Body of pancreas (tissue), 4 donors: ENCODE measurements around the gene BACH1. TPM values are rescaled to one million over a fixed set of nuclear protein-coding genes. Genes with fewer than 3 reads are reported as not detected.

ENCODE experiments used
- ATAC-seq: fragments of 150-250 bp; one replicate; pipeline ENCODE4 v1.9.1; 2016
- DNase-seq, 4 donors: peaks; one replicate each; pipeline ENCODE4 v3.0.0-alpha.2; 2019
- H3K27ac ChIP-seq, 4 donors: fragments of 200-600 bp; sonication (generic); 1 replicate in 3 of 4; 2 replicates in 1 of 4; pipeline versions ENCODE4 v1.5.1 to v1.6.1; 2016 to 2019; ENCODE audit warnings: mild to moderate bottlenecking in 1 of 4, mixed read lengths in 1 of 4, moderate library complexity in 1 of 4
- H3K27me3 ChIP-seq, 2 donors: fragments of 200-600 bp; sonication (generic); one replicate each; pipeline ENCODE4 v1.6.0; 2016; ENCODE audit warnings: mild to moderate bottlenecking in 1 of 2
- H3K36me3 ChIP-seq, 2 donors: fragments of 200-600 bp; sonication (generic); replicated peaks in 1 of 2; 2 replicates each; pipeline ENCODE4 v1.5.1; 2016; ENCODE audit warnings: low read depth in 2 of 2; ENCODE audit not compliant: insufficient read depth in 1 of 2
- H3K4me1 ChIP-seq: fragments of 200-600 bp; sonication (generic); one replicate; pipeline ENCODE4 v1.6.0; 2016
- H3K4me3 ChIP-seq, 2 donors: fragments of 200-600 bp; sonication (generic); 1 replicate in 1 of 2; 2 replicates in 1 of 2; pipeline ENCODE4 v1.5.1; 2016 to 2019
- H3K9me3 ChIP-seq, 3 donors: fragments of 200-600 bp; sonication (generic); 1 replicate in 2 of 3; 2 replicates in 1 of 3; pipeline ENCODE4 v1.5.1; 2016
- CTCF ChIP-seq, 7 experiments: fragments of 450-650 bp in 4 of 7; fragments of 200-600 bp in 3 of 7; sonication (generic) in 3 of 7; IDR thresholded peaks; one replicate each; pipeline ENCODE4 v1.5.1; 2016 to 2019; ENCODE audit warnings: antibody characterized with exemption in 7 of 7
- POLR2A ChIP-seq, 3 donors: fragments of 450-650 bp; IDR thresholded peaks; one replicate each; pipeline ENCODE4 v1.6.1; 2016; ENCODE audit warnings: antibody characterized with exemption in 3 of 3, mild to moderate bottlenecking in 2 of 3
- WGBS, 2 donors: methylation state at CpG; one replicate each; pipeline ENCODE4 v1.1.5; 2017; 5-methylcytosine and 5-hydroxymethylcytosine counted together
- intact Hi-C: fragments of 100-400 bp; cut with DNase I; formaldehyde crosslinking; loops from one replicate; pipeline ENCODE4 v1.15.1; 2023
- total RNA-seq, 2 donors: library from RNA; depleted of rRNA; stranded (reverse); fragments of >200 nt; gene quantifications; one replicate each; pipeline ENCODE4 v1.1.0, GENCODE V29; 2016

BACH1 gene
- total RNA-seq, 2 donors from 2014 or later, result 28.5 to 29.7 TPM

GRCh38 chr21:29378832-29379231, 80.1 kb downstream of the BACH1 start:
- no peak overlapping the region for H3K4me3 ChIP-seq
- ATAC-seq, result no peak
- WGBS, 2 donors, result 68 to 70% methylated on average over 4 of the region's 4 CpGs
- H3K9me3 ChIP-seq, result no peaks in the 10 kb centered on the region
- H3K27me3 ChIP-seq, result no peaks in the 10 kb centered on the region
- no peak overlapping the region for H3K27ac ChIP-seq
- no peaks in the 10 kb centered on the region for H3K4me1 ChIP-seq
- no peaks in the 10 kb centered on the region for H3K36me3 ChIP-seq
- intact Hi-C loops, result no loop called here
- DNase-seq, result peak in 1 of 4 donors; percentile 27
- TF ChIP-seq CTCF (IDR thresholded peaks at IDR 0.05), result no peak
- no peak for TF ChIP-seq POLR2A (IDR thresholded peaks at IDR 0.05)

GRCh38 chr21:29379517-29380054, 80.9 kb downstream of the BACH1 start:
- ATAC-seq (no peak), DNase-seq (no peak)
- TF ChIP-seq CTCF (IDR thresholded peaks at IDR 0.05), result no peak
- TF ChIP-seq POLR2A (IDR thresholded peaks at IDR 0.05), result no peak
- 87 to 90% methylated on average over 6 of the region's 6 CpGs for WGBS, 2 donors
- Histone ChIP-seq H3K9me3 (no peaks in the 10 kb centered on the region), H3K27me3 (no peaks in the 10 kb centered on the region), H3K36me3 (no peaks in the 10 kb centered on the region), H3K27ac (no peak overlapping the region), H3K4me3 (no peak overlapping the region), H3K4me1 (no peaks in the 10 kb centered on the region)
- intact Hi-C loops, result no loop called here

GRCh38 chr21:29382030-29382654, 83.4 kb downstream of the BACH1 start:
- Histone ChIP-seq H3K4me3 (no peak overlapping the region), H3K9me3 (no peaks in the 10 kb centered on the region), H3K36me3 (no peaks in the 10 kb centered on the region), H3K27ac (no peak overlapping the region), H3K27me3 (no peaks in the 10 kb centered on the region), H3K4me1 (no peaks in the 10 kb centered on the region)
- ATAC-seq (no peak), DNase-seq (no peak)
- WGBS, 2 donors, result 90 to 92% methylated on average over 4 of the region's 4 CpGs
- intact Hi-C loops, result no loop called here
- TF ChIP-seq CTCF (IDR thresholded peaks at IDR 0.05), result no peak
- no peak for TF ChIP-seq POLR2A (IDR thresholded peaks at IDR 0.05)

GRCh38 chr21:29384683-29385359, 86.1 kb downstream of the BACH1 start:
- no peaks in the 10 kb centered on the region for H3K36me3 ChIP-seq
- 43 to 46% methylated on average over 2 of the region's 2 CpGs for WGBS, 2 donors
- H3K9me3 ChIP-seq, result no peaks in the 10 kb centered on the region
- no peak overlapping the region for H3K27ac ChIP-seq
- DNase-seq, result no peak
- no peaks in the 10 kb centered on the region for H3K27me3 ChIP-seq
- intact Hi-C loops, result no loop called here
- no peak for ATAC-seq
- H3K4me3 ChIP-seq, result no peak overlapping the region
- TF ChIP-seq CTCF (IDR thresholded peaks at IDR 0.05) (no peak), POLR2A (IDR thresholded peaks at IDR 0.05) (no peak)
- no peaks in the 10 kb centered on the region for H3K4me1 ChIP-seq
